ENCODE results near the gene ETV6.

ETV6 gene

GRCh38 chr12:11666131-11667050, 16.9 kb downstream of the ETV6 start:
- Histone ChIP-seq H3K36me3 (ENCODE audit: insufficient read depth, insufficient read length, low read length) (peaks cover 7% of the 10 kb centered on the region), H3K27me3 (ENCODE audit: insufficient read depth, insufficient read length) (no peaks in the 10 kb centered on the region), H3K4me1 (ENCODE audit: insufficient read depth, insufficient read length) (peaks cover 12% of the 10 kb centered on the region), H3K4me3 (ENCODE audit: insufficient read length, low read depth) (no peak overlapping the region), H3K9ac (ENCODE audit: insufficient read length, low read depth) (no peak overlapping the region), H3K9me3 (ENCODE audit: insufficient read depth, low read length) (no peaks in the 10 kb centered on the region)
- DNase-seq (ENCODE audit: low read depth, low spot score) = no peak
- TF ChIP-seq ZNF274 (IDR thresholded peaks at IDR 0.05; ENCODE audit: low read depth, low read length) = no peak
- no peak for TF ChIP-seq YY1 (IDR thresholded peaks at IDR 0.05; ENCODE audit: insufficient read depth, insufficient read length)
- no peak for TF ChIP-seq SUZ12 (IDR thresholded peaks at IDR 0.05; ENCODE audit: extremely low read depth, insufficient read depth, insufficient read length)

- peaks cover 7% of the 10 kb centered on the region for H3K4me1 ChIP-seq (ENCODE audit: insufficient read depth, insufficient read length)
- H3K9ac ChIP-seq (ENCODE audit: insufficient read length, low read depth) = no peak overlapping the region
- no peak for DNase-seq (ENCODE audit: low read depth, low spot score)
These were observed 17.7 kb downstream of the ETV6 start for GRCh38 chr12:11667171-11667570.

GRCh38 chr12:11668611-11669010, 19.1 kb downstream of the ETV6 start:
- Histone ChIP-seq H3K4me3 (ENCODE audit: insufficient read length, low read depth) (no peak overlapping the region), H3K9ac (ENCODE audit: insufficient read length, low read depth) (no peak overlapping the region), H3K27me3 (ENCODE audit: insufficient read depth, insufficient read length) (no peaks in the 10 kb centered on the region), H3K9me3 (ENCODE audit: insufficient read depth, low read length) (no peaks in the 10 kb centered on the region), H3K4me1 (ENCODE audit: insufficient read depth, insufficient read length) (no peaks in the 10 kb centered on the region), H3K36me3 (ENCODE audit: insufficient read depth, insufficient read length, low read length) (peaks cover 6% of the 10 kb centered on the region)
- no peak for TF ChIP-seq ZNF274 (IDR thresholded peaks at IDR 0.05; ENCODE audit: low read depth, low read length)
- TF ChIP-seq SUZ12 (IDR thresholded peaks at IDR 0.05; ENCODE audit: extremely low read depth, insufficient read depth, insufficient read length) = no peak
- TF ChIP-seq YY1 (IDR thresholded peaks at IDR 0.05; ENCODE audit: insufficient read depth, insufficient read length) = no peak
- no peak for DNase-seq (ENCODE audit: low read depth, low spot score)

More at GRCh38 chr12:11667171-11667570, 17.7 kb downstream of the ETV6 start:
- Histone ChIP-seq H3K27me3 (ENCODE audit: insufficient read depth, insufficient read length) (no peaks in the 10 kb centered on the region), H3K9me3 (ENCODE audit: insufficient read depth, low read length) (no peaks in the 10 kb centered on the region), H3K4me3 (ENCODE audit: insufficient read length, low read depth) (no peak overlapping the region), H3K36me3 (ENCODE audit: insufficient read depth, insufficient read length, low read length) (peaks cover 6% of the 10 kb centered on the region)
- no peak for TF ChIP-seq YY1 (IDR thresholded peaks at IDR 0.05; ENCODE audit: insufficient read depth, insufficient read length)
- TF ChIP-seq ZNF274 (IDR thresholded peaks at IDR 0.05; ENCODE audit: low read depth, low read length) = no peak
- TF ChIP-seq SUZ12 (IDR thresholded peaks at IDR 0.05; ENCODE audit: extremely low read depth, insufficient read depth, insufficient read length) = no peak

GRCh38 chr12:11669348-11669747, 19.9 kb downstream of the ETV6 start:
- Histone ChIP-seq H3K4me3 (ENCODE audit: insufficient read length, low read depth) (no peak overlapping the region), H3K9ac (ENCODE audit: insufficient read length, low read depth) (no peak overlapping the region), H3K36me3 (ENCODE audit: insufficient read depth, insufficient read length, low read length) (peaks cover 6% of the 10 kb centered on the region), H3K9me3 (ENCODE audit: insufficient read depth, low read length) (no peaks in the 10 kb centered on the region), H3K4me1 (ENCODE audit: insufficient read depth, insufficient read length) (no peaks in the 10 kb centered on the region), H3K27me3 (ENCODE audit: insufficient read depth, insufficient read length) (no peaks in the 10 kb centered on the region)
- TF ChIP-seq SUZ12 (IDR thresholded peaks at IDR 0.05; ENCODE audit: extremely low read depth, insufficient read depth, insufficient read length) (no peak), ZNF274 (IDR thresholded peaks at IDR 0.05; ENCODE audit: low read depth, low read length) (no peak), YY1 (IDR thresholded peaks at IDR 0.05; ENCODE audit: insufficient read depth, insufficient read length) (no peak)
- no peak for DNase-seq (ENCODE audit: low read depth, low spot score)

GRCh38 chr12:11672256-11673191, 23.1 kb downstream of the ETV6 start:
- TF ChIP-seq SUZ12 (IDR thresholded peaks at IDR 0.05; ENCODE audit: extremely low read depth, insufficient read depth, insufficient read length) (no peak), ZNF274 (IDR thresholded peaks at IDR 0.05; ENCODE audit: low read depth, low read length) (no peak), YY1 (IDR thresholded peaks at IDR 0.05; ENCODE audit: insufficient read depth, insufficient read length) (no peak)
- H3K36me3 ChIP-seq (ENCODE audit: insufficient read depth, insufficient read length, low read length) = no peaks in the 10 kb centered on the region
- H3K4me3 ChIP-seq (ENCODE audit: insufficient read length, low read depth) = no peak overlapping the region
- H3K27me3 ChIP-seq (ENCODE audit: insufficient read depth, insufficient read length) = no peaks in the 10 kb centered on the region
- no peak overlapping the region for H3K9ac ChIP-seq (ENCODE audit: insufficient read length, low read depth)
- no peaks in the 10 kb centered on the region for H3K9me3 ChIP-seq (ENCODE audit: insufficient read depth, low read length)
- H3K4me1 ChIP-seq (ENCODE audit: insufficient read depth, insufficient read length) = no peaks in the 10 kb centered on the region
- no peak for DNase-seq (ENCODE audit: low read depth, low spot score)

- DNase-seq (ENCODE audit: low read depth, low spot score) = no peak
- Histone ChIP-seq H3K4me3 (ENCODE audit: insufficient read length, low read depth) (no peak overlapping the region), H3K9me3 (ENCODE audit: insufficient read depth, low read length) (no peaks in the 10 kb centered on the region), H3K9ac (ENCODE audit: insufficient read length, low read depth) (no peak overlapping the region), H3K36me3 (ENCODE audit: insufficient read depth, insufficient read length, low read length) (peaks cover 8% of the 10 kb centered on the region), H3K4me1 (ENCODE audit: insufficient read depth, insufficient read length) (no peaks in the 10 kb centered on the region), H3K27me3 (ENCODE audit: insufficient read depth, insufficient read length) (no peaks in the 10 kb centered on the region)
- TF ChIP-seq ZNF274 (IDR thresholded peaks at IDR 0.05; ENCODE audit: low read depth, low read length) (no peak), SUZ12 (IDR thresholded peaks at IDR 0.05; ENCODE audit: extremely low read depth, insufficient read depth, insufficient read length) (no peak), YY1 (IDR thresholded peaks at IDR 0.05; ENCODE audit: insufficient read depth, insufficient read length) (no peak)
These were observed 24.4 kb downstream of the ETV6 start for GRCh38 chr12:11673666-11674461.
